Gastrocnemius medialis (tissue), 4 donors: Measurements from ENCODE around the gene EPHA1. TPM values are rescaled to one million over a fixed set of nuclear protein-coding genes. Genes with fewer than 3 reads are reported as not detected.
A peak's percentile ranks its signal among the peaks of the same experiment; 100 is the strongest.

Source experiments
- ATAC-seq, 2 donors: fragments of 150-250 bp; one replicate each; pipeline ENCODE4 v1.9.1; 2016
- DNase-seq, 2 donors: peaks; one replicate each; pipeline ENCODE4 v3.0.0-alpha.2; 2019
- H3K27ac ChIP-seq, 4 donors: fragments of 200-600 bp; sonication (generic); 1 replicate in 1 of 4; 2 replicates in 3 of 4; pipeline ENCODE4 v1.5.1; 2016 to 2018; ENCODE audit warnings: mild to moderate bottlenecking in 2 of 4, moderate library complexity in 1 of 4
- H3K27me3 ChIP-seq, 3 donors: fragments of 200-600 bp; sonication (generic) in 2 of 3; 1 replicate in 1 of 3; 2 replicates in 2 of 3; pipeline versions ENCODE4 v1.5.1 to v1.6.0; 2016 to 2019; ENCODE audit warnings: mild to moderate bottlenecking in 1 of 3, moderate library complexity in 1 of 3
- H3K36me3 ChIP-seq, 2 donors: fragments of 200-600 bp; sonication (generic) in 1 of 2; one replicate each; pipeline ENCODE4 v1.5.1; 2017 to 2018
- H3K4me1 ChIP-seq, 2 donors: fragments of 200-600 bp; sonication (generic) in 1 of 2; one replicate each; pipeline ENCODE4 v1.5.1; 2016 to 2017; ENCODE audit warnings: mild to moderate bottlenecking in 2 of 2
- H3K4me3 ChIP-seq, 4 donors: fragments of 200-600 bp; sonication (generic) in 3 of 4; 1 replicate in 1 of 4; 2 replicates in 3 of 4; pipeline ENCODE4 v1.5.1; 2016 to 2019; ENCODE audit warnings: mild to moderate bottlenecking in 2 of 4
- H3K9me3 ChIP-seq, 3 donors: fragments of 200-600 bp; sonication (generic) in 2 of 3; 1 replicate in 1 of 3; 2 replicates in 2 of 3; pipeline ENCODE4 v1.5.1; 2016 to 2019
- CTCF ChIP-seq, 5 experiments: fragments of 450-650 bp in 3 of 5; fragments of 200-600 bp in 2 of 5; sonication (generic) in 2 of 5; IDR thresholded peaks in 4 of 5; conservative IDR thresholded peaks in 1 of 5; 1 replicate in 4 of 5; 2 replicates in 1 of 5; pipeline ENCODE4 v1.5.1; 2016 to 2019; ENCODE audit warnings: antibody characterized with exemption in 5 of 5, mild to moderate bottlenecking in 3 of 5, moderate library complexity in 3 of 5
- POLR2A ChIP-seq, 2 donors: fragments of 450-650 bp; IDR thresholded peaks; one replicate each; pipeline ENCODE4 v1.6.1; 2017; ENCODE audit warnings: antibody characterized with exemption in 2 of 2, mild to moderate bottlenecking in 2 of 2, moderate library complexity in 2 of 2
- in situ Hi-C, 4 donors: fragments of 200-750 bp; cut with MboI; loops; one replicate each; pipeline versions ENCODE4 v1.15.0 to v1.8.0; 2017; ENCODE audit warnings: low sequenced_read_pairs in 4 of 4
- intact Hi-C: fragments of 100-400 bp; cut with DNase I; formaldehyde crosslinking; loops from one replicate; pipeline ENCODE4 v1.15.1; 2023; ENCODE audit warnings: low total_unique reads
- total RNA-seq, 4 donors: library from RNA; depleted of rRNA; stranded (reverse); fragments of >200 nt; gene quantifications; one replicate each; pipeline versions ENCODE4 v1.1.0 to v1.2.3, GENCODE V29; 2016

Gene EPHA1
- total RNA-seq, 4 donors from 2014 or later, result not detected

GRCh38 chr7:143384661-143385631 lies 23.7 kb downstream of the EPHA1 start:
- peak overlapping the region; percentile 92 to 100 (median 98) for H3K27ac ChIP-seq
- peaks cover 42 to 44% of the 10 kb centered on the region in 2 donors for H3K4me1 ChIP-seq
- ATAC-seq (no peak), DNase-seq (no peak)
- H3K4me3 ChIP-seq, result peak overlapping the region; percentile 7 to 78 (median 22)
- intact Hi-C loops, result loop anchor here (5.0 to 10.0 kb wide), 2 partner anchors 53 to 520 kb away; partner anchors contain the start of gene TCAF1
- no peaks in the 10 kb centered on the region for H3K27me3 ChIP-seq
- no peak for TF ChIP-seq CTCF (IDR thresholded peaks at IDR 0.05 in 4 of 5, conservative IDR thresholded peaks at IDR 0.05 in 1 of 5)
- TF ChIP-seq POLR2A (IDR thresholded peaks at IDR 0.05), result no peak
- in situ Hi-C loops, result no loop called here
- H3K9me3 ChIP-seq, result no peaks in the 10 kb centered on the region
- peaks cover 0 to 28% of the 10 kb centered on the region in 2 donors for H3K36me3 ChIP-seq

GRCh38 chr7:143384148-143384547 lies 24.5 kb downstream of the EPHA1 start:
- intact Hi-C loops (loop anchor here (5.0 to 10.0 kb wide), 2 partner anchors 52 to 521 kb away; partner anchors contain the start of gene TCAF1), in situ Hi-C loops (no loop called here)
- no peak for TF ChIP-seq CTCF (IDR thresholded peaks at IDR 0.05 in 4 of 5, conservative IDR thresholded peaks at IDR 0.05 in 1 of 5)
- TF ChIP-seq POLR2A (IDR thresholded peaks at IDR 0.05), result no peak
- H3K36me3 ChIP-seq, result peaks cover 0 to 20% of the 10 kb centered on the region in 2 donors
- H3K4me1 ChIP-seq, result peaks cover 49 to 52% of the 10 kb centered on the region in 2 donors
- peak in 1 of 2 donors; percentile 38 for DNase-seq
- H3K9me3 ChIP-seq, result no peaks in the 10 kb centered on the region
- H3K27ac ChIP-seq, result peak overlapping the region; percentile 92 to 100 (median 98)
- no peak for ATAC-seq
- peak overlapping the region in 2 of 4 donors; percentile 24 to 78 for H3K4me3 ChIP-seq
- no peaks in the 10 kb centered on the region for H3K27me3 ChIP-seq

GRCh38 chr7:143383642-143383957 lies 25.1 kb downstream of the EPHA1 start:
- intact Hi-C loops, result loop anchor here (5.0 to 10.0 kb wide), 2 partner anchors 51 to 521 kb away; partner anchors contain the start of gene TCAF1

More at GRCh38 chr7:143383642-143383957, 25.1 kb downstream of the EPHA1 start:
- TF ChIP-seq POLR2A (IDR thresholded peaks at IDR 0.05), result no peak
- TF ChIP-seq CTCF (IDR thresholded peaks at IDR 0.05 in 4 of 5, conservative IDR thresholded peaks at IDR 0.05 in 1 of 5), result no peak
- in situ Hi-C loops, result no loop called here
- H3K4me3 ChIP-seq, result peak overlapping the region in 2 of 4 donors; percentile 78 to 99
- no peaks in the 10 kb centered on the region for H3K27me3 ChIP-seq
- H3K36me3 ChIP-seq, result peaks cover 0 to 14% of the 10 kb centered on the region in 2 donors
- no peaks in the 10 kb centered on the region for H3K9me3 ChIP-seq
- DNase-seq (peak in 1 of 2 donors; percentile 48), ATAC-seq (no peak)
- H3K4me1 ChIP-seq, result peaks cover 51 to 57% of the 10 kb centered on the region in 2 donors
- H3K27ac ChIP-seq, result peak overlapping the region; percentile 92 to 100 (median 98)
